HS-27A (cell line): ENCODE results near the gene SCAMP5.

ENCODE experiments used
- DNase-seq: peaks from one replicate; pipeline ENCODE4 v3.0.0-alpha.2; 2012; ENCODE audit warnings: low read depth, missing footprints

SCAMP5 gene

GRCh38 chr15:75070674-75071073 is 75.3 kb downstream of the SCAMP5 start:
- DNase-seq: no peak
